Fibroblast of lung (primary cell): ENCODE measurements around the gene PTPRQ. TPM values are rescaled to one million over a fixed set of nuclear protein-coding genes. Genes with fewer than 3 reads are reported as not detected.

Source experiments
- DNase-seq, 2 donors: peaks; one replicate each; pipeline versions ENCODE4 v3.0.0 to v3.0.0-alpha.2; 2010; ENCODE audit warnings: low read depth in 2 of 2
- H2AFZ ChIP-seq: 2 replicates; pipeline ENCODE4 v1.5.1; 2012; ENCODE audit warnings: low read length, control low read depth, inconsistent platforms
- H3K27ac ChIP-seq: 2 replicates; pipeline ENCODE4 v1.5.1; 2011; ENCODE audit warnings: low read length, control low read depth; ENCODE audit not compliant: insufficient read depth
- H3K27me3 ChIP-seq: 2 replicates; pipeline ENCODE4 v1.5.1; 2011; ENCODE audit warnings: mild to moderate bottlenecking, low read length; ENCODE audit not compliant: control insufficient read depth, insufficient read depth
- H3K36me3 ChIP-seq: 2 replicates; pipeline ENCODE4 v1.5.1; 2011; ENCODE audit warnings: low read length; ENCODE audit not compliant: control insufficient read depth, insufficient read depth
- H3K4me1 ChIP-seq: 2 replicates; pipeline ENCODE4 v1.5.1; 2011; ENCODE audit warnings: low read length; ENCODE audit not compliant: control insufficient read depth, insufficient read depth; ENCODE audit errors: extremely low read depth
- H3K4me2 ChIP-seq: 2 replicates; pipeline ENCODE4 v1.5.1; 2011; ENCODE audit warnings: low read length, control low read depth; ENCODE audit not compliant: insufficient read depth; ENCODE audit errors: extremely low read depth
- H3K4me3 ChIP-seq, 4 experiments: fragments of 200-600 bp in 1 of 4; sonication (generic) in 1 of 4; replicated peaks in 1 of 4; 2 replicates each; pipeline ENCODE4 v1.5.1; 2011 to 2016; ENCODE audit warnings: low read length in 4 of 4, low read depth in 3 of 4, mild to moderate bottlenecking in 3 of 4, control low read depth in 2 of 4, inconsistent platforms in 1 of 4, mixed read lengths in 1 of 4; ENCODE audit not compliant: insufficient read depth in 1 of 4; ENCODE audit errors: control extremely low read depth in 1 of 4
- H3K79me2 ChIP-seq: 2 replicates; pipeline ENCODE4 v1.5.1; 2012; ENCODE audit warnings: mild to moderate bottlenecking, low read length, inconsistent platforms; ENCODE audit not compliant: control insufficient read depth, insufficient read depth
- H3K9ac ChIP-seq: 2 replicates; pipeline ENCODE4 v1.5.1; 2011; ENCODE audit warnings: mild to moderate bottlenecking, low read length, control low read depth; ENCODE audit not compliant: insufficient read depth
- H3K9me3 ChIP-seq: 2 replicates; pipeline ENCODE4 v1.5.1; 2012; ENCODE audit warnings: low read depth, low read length; ENCODE audit not compliant: control insufficient read depth, insufficient read depth
- H4K20me1 ChIP-seq: 2 replicates; pipeline ENCODE4 v1.5.1; 2011; ENCODE audit warnings: low read length; ENCODE audit not compliant: control insufficient read depth, insufficient read depth; ENCODE audit errors: extremely low read depth
- CTCF ChIP-seq, 2 donors: IDR thresholded peaks in 1 of 2; conservative IDR thresholded peaks in 1 of 2; 1 replicate in 1 of 2; 2 replicates in 1 of 2; pipeline ENCODE4 v1.5.1; 2011 to 2012; ENCODE audit warnings: low read length in 2 of 2, control low read depth in 1 of 2, inconsistent platforms in 1 of 2, low read depth in 1 of 2, mild to moderate bottlenecking in 1 of 2
- EZH2 ChIP-seq: IDR thresholded peaks from 2 replicates; pipeline ENCODE4 v1.5.1; 2012; ENCODE audit warnings: low read length, control low read depth, mild to moderate bottlenecking; ENCODE audit errors: missing control alignments
- polyA plus RNA-seq, 2 donors: library from polyadenylated mRNA; depleted of rRNA in 1 of 2; stranded (reverse) in 1 of 2; unstranded in 1 of 2; fragments of >200 nt; gene quantifications; 2 replicates each; pipeline ENCODE4 v1.2.1, GENCODE V29; 2011 to 2012; ENCODE audit warnings: missing spikeins in 1 of 2
- total RNA-seq: library from RNA; depleted of rRNA; stranded (reverse); fragments of >200 nt; gene quantifications from 2 replicates; pipeline ENCODE4 v1.2.1, GENCODE V29; 2014

Gene PTPRQ
- total and polyA plus RNA-seq, 2 donors (not counting 1 experiment from before 2014, with no cell fraction given), result 1.3 to 7.7 TPM

GRCh38 chr12:80493466-80493865 is 49.4 kb downstream of the PTPRQ start:
- no peaks in the 10 kb centered on the region for H3K4me1 ChIP-seq
- no peaks in the 10 kb centered on the region for H3K36me3 ChIP-seq
- TF ChIP-seq CTCF (conservative IDR thresholded peaks at IDR 0.05 in 1 of 2, IDR thresholded peaks at IDR 0.05 in 1 of 2; ENCODE audit: low read depth in 1 of 2, low read length in 2 of 2), result no peak
- TF ChIP-seq EZH2, result no peak
- no peak overlapping the region for H3K4me2 ChIP-seq
- H3K9me3 ChIP-seq, result no peaks in the 10 kb centered on the region
- no peak for DNase-seq
- H3K27ac ChIP-seq, result no peak overlapping the region
- H2AFZ ChIP-seq, result no peak overlapping the region
- H3K4me3 ChIP-seq, result no peak overlapping the region
- H4K20me1 ChIP-seq, result no peaks in the 10 kb centered on the region
- H3K27me3 ChIP-seq, result no peaks in the 10 kb centered on the region
- no peaks in the 10 kb centered on the region for H3K79me2 ChIP-seq
- H3K9ac ChIP-seq, result no peak overlapping the region

- Histone ChIP-seq H3K27ac (no peak overlapping the region), H3K9me3 (no peaks in the 10 kb centered on the region), H3K36me3 (no peaks in the 10 kb centered on the region), H3K9ac (no peak overlapping the region), H3K79me2 (no peaks in the 10 kb centered on the region), H3K4me2 (no peak overlapping the region), H3K4me1 (no peaks in the 10 kb centered on the region), H3K27me3 (no peaks in the 10 kb centered on the region), H3K4me3 (no peak overlapping the region), H2AFZ (no peak overlapping the region), H4K20me1 (no peaks in the 10 kb centered on the region)
- no peak for DNase-seq
- no peak for TF ChIP-seq EZH2
- no peak for TF ChIP-seq CTCF (conservative IDR thresholded peaks at IDR 0.05 in 1 of 2, IDR thresholded peaks at IDR 0.05 in 1 of 2; ENCODE audit: low read depth in 1 of 2, low read length in 2 of 2)
Measured at GRCh38 chr12:80494836-80495235, 50.8 kb downstream of the PTPRQ start.

- DNase-seq, result no peak
- Histone ChIP-seq H3K4me2 (no peak overlapping the region), H3K4me1 (no peaks in the 10 kb centered on the region), H3K9ac (no peak overlapping the region), H3K4me3 (no peak overlapping the region), H3K27ac (no peak overlapping the region), H2AFZ (no peak overlapping the region), H4K20me1 (no peaks in the 10 kb centered on the region), H3K27me3 (no peaks in the 10 kb centered on the region), H3K79me2 (no peaks in the 10 kb centered on the region), H3K9me3 (no peaks in the 10 kb centered on the region), H3K36me3 (no peaks in the 10 kb centered on the region)
- TF ChIP-seq EZH2, result no peak
- TF ChIP-seq CTCF (conservative IDR thresholded peaks at IDR 0.05 in 1 of 2, IDR thresholded peaks at IDR 0.05 in 1 of 2; ENCODE audit: low read depth in 1 of 2, low read length in 2 of 2), result no peak
Measured at GRCh38 chr12:80498059-80498728, 54.2 kb downstream of the PTPRQ start.
